ENCODE data around the gene HS6ST1. TPM values are rescaled to one million over a fixed set of nuclear protein-coding genes. Genes with fewer than 3 reads are reported as not detected.
A peak's percentile ranks its signal among the peaks of the same experiment; 100 is the strongest.
"Not testable (repeated sequence)": the region's sequence is repeated elsewhere in the genome, so short reads cannot be mapped to it uniquely, and the experiment has no call there.

Gene HS6ST1
- total RNA-seq, 1 donor from 2014 or later: 17.9 TPM

GRCh38 chr2:128269990-128270671 lies 48.5 kb downstream of the HS6ST1 start:
- DNase-seq (ENCODE audit: low read depth in 2 of 2): no peak

- no peak for DNase-seq (ENCODE audit: low read depth in 2 of 2)
Measured at GRCh38 chr2:128269063-128269989, 49.3 kb downstream of the HS6ST1 start.

- DNase-seq (ENCODE audit: low read depth in 2 of 2): not testable (repeated sequence)
Measured at GRCh38 chr2:128268611-128269010, 50.1 kb downstream of the HS6ST1 start.

- DNase-seq (ENCODE audit: low read depth in 2 of 2): not testable (repeated sequence)
Measured at GRCh38 chr2:128268145-128268544, 50.5 kb downstream of the HS6ST1 start.

GRCh38 chr2:128267649-128268048 lies 51.0 kb downstream of the HS6ST1 start:
- not testable (repeated sequence) for DNase-seq (ENCODE audit: low read depth in 2 of 2)

GRCh38 chr2:128267197-128267596 lies 51.5 kb downstream of the HS6ST1 start:
- DNase-seq (ENCODE audit: low read depth in 2 of 2): not testable (repeated sequence)

- not testable (repeated sequence) for DNase-seq (ENCODE audit: low read depth in 2 of 2)
Measured at GRCh38 chr2:128266463-128266862, 52.2 kb downstream of the HS6ST1 start.

- not testable (repeated sequence) for DNase-seq (ENCODE audit: low read depth in 2 of 2)
Measured at GRCh38 chr2:128265608-128265993, 53.1 kb downstream of the HS6ST1 start.

- DNase-seq (ENCODE audit: low read depth in 2 of 2): no peak
Measured at GRCh38 chr2:128264881-128265607, 53.6 kb downstream of the HS6ST1 start.

GRCh38 chr2:128263902-128264331 lies 54.8 kb downstream of the HS6ST1 start:
- DNase-seq (ENCODE audit: low read depth in 2 of 2): no peak

GRCh38 chr2:128262315-128263253 lies 56.1 kb downstream of the HS6ST1 start:
- no peak for DNase-seq (ENCODE audit: low read depth in 2 of 2)

GRCh38 chr2:128261245-128262128 lies 57.2 kb downstream of the HS6ST1 start:
- no peak for DNase-seq (ENCODE audit: low read depth in 2 of 2)

- DNase-seq (ENCODE audit: low read depth in 2 of 2): peak in 1 of 2 donors; percentile 63
Measured at GRCh38 chr2:128260239-128261138, 58.2 kb downstream of the HS6ST1 start.

GRCh38 chr2:128259585-128259984 lies 59.1 kb downstream of the HS6ST1 start:
- no peak for DNase-seq (ENCODE audit: low read depth in 2 of 2)

- no peak for DNase-seq (ENCODE audit: low read depth in 2 of 2)
Measured at GRCh38 chr2:128258218-128258617, 60.5 kb downstream of the HS6ST1 start.

- DNase-seq (ENCODE audit: low read depth in 2 of 2): no peak
Measured at GRCh38 chr2:128252501-128252900, 66.2 kb downstream of the HS6ST1 start.

GRCh38 chr2:128252086-128252485 lies 66.6 kb downstream of the HS6ST1 start:
- not testable (repeated sequence) for DNase-seq (ENCODE audit: low read depth in 2 of 2)

GRCh38 chr2:128250229-128251025 lies 68.2 kb downstream of the HS6ST1 start:
- DNase-seq (ENCODE audit: low read depth in 2 of 2): no peak

All from lung microvascular endothelial cell (primary cell).